CD14-positive monocyte (primary cell): ENCODE measurements around the gene PELI1. TPM values are rescaled to one million over a fixed set of nuclear protein-coding genes. Genes with fewer than 3 reads are reported as not detected.

Source experiments
- DNase-seq, 3 donors: peaks; one replicate each; pipeline ENCODE4 v3.0.0-alpha.2; 2011 to 2022
- H2AFZ ChIP-seq: 2 replicates; pipeline ENCODE4 v1.6.0; 2012; ENCODE audit warnings: mild to moderate bottlenecking, low read depth, low read length, inconsistent platforms; ENCODE audit not compliant: insufficient read depth, poor library complexity, severe bottlenecking
- H3K27ac ChIP-seq, 2 donors: 1 replicate in 1 of 2; 2 replicates in 1 of 2; pipeline ENCODE4 v1.5.1; 2012 to 2013; ENCODE audit warnings: low read length in 2 of 2, control low read depth in 1 of 2, inconsistent platforms in 1 of 2, low read depth in 1 of 2, mild to moderate bottlenecking in 1 of 2
- H3K27me3 ChIP-seq, 2 donors: one replicate each; pipeline versions ENCODE4 v1.6.0 to v1.6.1; 2011 to 2013; ENCODE audit warnings: low read length in 2 of 2; ENCODE audit not compliant: control insufficient read depth in 2 of 2, insufficient read depth in 2 of 2
- H3K36me3 ChIP-seq, 2 donors: replicated peaks in 1 of 2; 1 replicate in 1 of 2; 2 replicates in 1 of 2; pipeline versions ENCODE4 v1.5.1 to v1.6.1; 2012 to 2013; ENCODE audit warnings: low read length in 2 of 2, control low read depth in 1 of 2, inconsistent platforms in 1 of 2, mild to moderate bottlenecking in 1 of 2; ENCODE audit not compliant: insufficient read depth in 2 of 2, control insufficient read depth in 1 of 2
- H3K4me1 ChIP-seq, 2 donors: 1 replicate in 1 of 2; 2 replicates in 1 of 2; pipeline versions ENCODE4 v1.5.1 to v1.6.1; 2012 to 2013; ENCODE audit warnings: low read length in 2 of 2, control low read depth in 1 of 2, inconsistent platforms in 1 of 2, mild to moderate bottlenecking in 1 of 2, moderate library complexity in 1 of 2; ENCODE audit not compliant: insufficient read depth in 2 of 2, control insufficient read depth in 1 of 2
- H3K4me2 ChIP-seq: replicated peaks from 2 replicates; pipeline ENCODE3; 2012; ENCODE audit warnings: low read length, moderate library complexity, mild to moderate bottlenecking; ENCODE audit not compliant: poor library complexity, severe bottlenecking; ENCODE audit errors: extremely low read depth
- H3K4me3 ChIP-seq, 3 experiments: fragments of 200-600 bp in 1 of 3; sonication (generic) in 1 of 3; replicated peaks in 1 of 3; 1 replicate in 2 of 3; 2 replicates in 1 of 3; pipeline ENCODE4 v1.5.1; 2011 to 2013; ENCODE audit warnings: low read length in 3 of 3, mild to moderate bottlenecking in 3 of 3, control low read depth in 2 of 3, low read depth in 2 of 3, inconsistent platforms in 1 of 3, moderate library complexity in 1 of 3
- H3K79me2 ChIP-seq: 2 replicates; pipeline ENCODE4 v1.6.0; 2012; ENCODE audit warnings: mild to moderate bottlenecking, control low read depth, inconsistent platforms, low read length, moderate library complexity; ENCODE audit not compliant: insufficient read depth
- H3K9ac ChIP-seq: 2 replicates; pipeline ENCODE4 v1.6.0; 2017; ENCODE audit warnings: low read length, mild to moderate bottlenecking; ENCODE audit not compliant: insufficient read depth, poor library complexity, severe bottlenecking
- H3K9me3 ChIP-seq, 2 donors: replicated peaks in 1 of 2; 1 replicate in 1 of 2; 2 replicates in 1 of 2; pipeline versions ENCODE4 v1.5.1 to v1.6.1; 2012 to 2013; ENCODE audit warnings: low read length in 2 of 2, control low read depth in 1 of 2; ENCODE audit not compliant: control insufficient read depth in 1 of 2, insufficient read depth in 1 of 2
- H4K20me1 ChIP-seq: 2 replicates; pipeline ENCODE4 v1.6.0; 2012; ENCODE audit warnings: mild to moderate bottlenecking, low read length, control low read depth, moderate library complexity; ENCODE audit not compliant: insufficient read depth
- H3K27ac Mint-ChIP-seq, 7 donors: one replicate each; pipeline ENCODE4 v1.8.0; 2020; ENCODE audit warnings: mild to moderate bottlenecking in 7 of 7, mixed read lengths in 7 of 7, moderate library complexity in 6 of 7, inconsistent platforms in 2 of 7
- H3K27me3 Mint-ChIP-seq, 3 donors: one replicate each; pipeline ENCODE4 v1.8.0; 2021 to 2022; ENCODE audit warnings: low read depth in 3 of 3, mild to moderate bottlenecking in 3 of 3, mixed read lengths in 3 of 3, moderate library complexity in 3 of 3, inconsistent platforms in 1 of 3
- H3K36me3 Mint-ChIP-seq, 2 donors: one replicate each; pipeline ENCODE4 v1.8.0; 2020; ENCODE audit warnings: mixed read lengths in 2 of 2, inconsistent platforms in 1 of 2, mild to moderate bottlenecking in 1 of 2
- H3K4me1 Mint-ChIP-seq: one replicate; pipeline ENCODE4 v1.8.0; 2020; ENCODE audit warnings: mild to moderate bottlenecking, mixed read lengths
- H3K4me3 Mint-ChIP-seq, 2 donors: one replicate each; pipeline ENCODE4 v1.8.0; 2020; ENCODE audit warnings: mild to moderate bottlenecking in 2 of 2, mixed read lengths in 2 of 2, moderate library complexity in 1 of 2
- H3K9me3 Mint-ChIP-seq, 7 donors: one replicate each; pipeline ENCODE4 v1.8.0; 2020 to 2022; ENCODE audit warnings: mixed read lengths in 7 of 7, mild to moderate bottlenecking in 6 of 7, moderate library complexity in 6 of 7, inconsistent platforms in 2 of 7
- CTCF ChIP-seq: fragments of 200-600 bp; IDR thresholded peaks from one replicate; pipeline ENCODE4 v1.8.0; 2022; ENCODE audit warnings: antibody characterized with exemption, mild to moderate bottlenecking
- WGBS: methylation state at CpG from one replicate; pipeline ENCODE4 v1.1.5; 2013; ENCODE audit warnings: missing lambda C conversion rate; ENCODE audit not compliant: insufficient coverage; 5-methylcytosine and 5-hydroxymethylcytosine counted together
- intact Hi-C, 2 donors: fragments of 100-400 bp; cut with micrococcal nuclease; formaldehyde crosslinking; loops; one replicate each; pipeline versions ENCODE4 v1.15.0 to v1.15.1; 2023
- polyA plus RNA-seq, 3 donors: library from polyadenylated mRNA; depleted of rRNA in 1 of 3; unstranded in 2 of 3; stranded (reverse) in 1 of 3; fragments of 300-500 nt in 2 of 3; fragments of >200 nt in 1 of 3; fragmentation: Illumina TruSeq in 2 of 3; gene quantifications; 1 replicate in 2 of 3; 2 replicates in 1 of 3; pipeline ENCODE4 v1.2.3, GENCODE V29; 2012 to 2021

The PELI1 gene
- polyA plus RNA-seq, 3 donors: 44.7 to 106 (median 53.6) TPM

GRCh38 chr2:64128943-64129391 lies 15.3 kb downstream of the PELI1 start:
- H3K27ac ChIP-seq: no peak overlapping the region
- Mint-ChIP-seq H3K9me3 (no peaks in the 10 kb centered on the region), H3K27me3 (no peaks in the 10 kb centered on the region), H3K27ac (no peak overlapping the region), H3K4me1 (peaks cover 20% of the 10 kb centered on the region), H3K4me3 (no peak overlapping the region), H3K36me3 (peaks cover 22 to 51% of the 10 kb centered on the region in 2 donors)
- no peak overlapping the region for H2AFZ ChIP-seq
- H3K4me3 ChIP-seq: no peak overlapping the region
- no peaks in the 10 kb centered on the region for H3K9me3 ChIP-seq
- no peaks in the 10 kb centered on the region for H3K27me3 ChIP-seq
- peaks cover 97% of the 10 kb centered on the region for H3K79me2 ChIP-seq
- intact Hi-C loops: no loop called here
- no peak overlapping the region for H3K9ac ChIP-seq
- DNase-seq: no peak
- H4K20me1 ChIP-seq: peaks cover 100% of the 10 kb centered on the region
- TF ChIP-seq CTCF: no peak
- peaks cover 0 to 15% of the 10 kb centered on the region in 2 donors for H3K36me3 ChIP-seq
- H3K4me1 ChIP-seq: no peaks in the 10 kb centered on the region
- no peak overlapping the region for H3K4me2 ChIP-seq

GRCh38 chr2:64128406-64128805 lies 15.8 kb downstream of the PELI1 start:
- peaks cover 20% of the 10 kb centered on the region for H3K4me1 Mint-ChIP-seq
- Histone ChIP-seq H3K27me3 (no peaks in the 10 kb centered on the region), H4K20me1 (peaks cover 100% of the 10 kb centered on the region), H3K27ac (no peak overlapping the region), H3K9me3 (no peaks in the 10 kb centered on the region), H3K79me2 (peaks cover 97% of the 10 kb centered on the region), H3K4me2 (no peak overlapping the region), H2AFZ (no peak overlapping the region), H3K9ac (no peak overlapping the region), H3K36me3 (peaks cover 0 to 12% of the 10 kb centered on the region in 2 donors), H3K4me1 (no peaks in the 10 kb centered on the region), H3K4me3 (no peak overlapping the region)
- H3K9me3 Mint-ChIP-seq: no peaks in the 10 kb centered on the region
- H3K4me3 Mint-ChIP-seq: no peak overlapping the region
- TF ChIP-seq CTCF: no peak
- WGBS: no CpG with 5 or more reads among the region's 1 CpG
- H3K27ac Mint-ChIP-seq: no peak overlapping the region
- peaks cover 27 to 54% of the 10 kb centered on the region in 2 donors for H3K36me3 Mint-ChIP-seq
- peaks cover 0 to 2% (median 0%) of the 10 kb centered on the region in 3 donors for H3K27me3 Mint-ChIP-seq
- intact Hi-C loops: no loop called here
- no peak for DNase-seq
